Kidney epithelial cell (primary cell): ENCODE results near the gene KRT80. TPM values are rescaled to one million over a fixed set of nuclear protein-coding genes. Genes with fewer than 3 reads are reported as not detected.
A peak's percentile ranks its signal among the peaks of the same experiment; 100 is the strongest.

ENCODE experiments used
- DNase-seq: peaks from one replicate; pipeline ENCODE4 v3.0.0-alpha.2; 2010; ENCODE audit warnings: low read depth
- H3K27me3 ChIP-seq: 2 replicates; pipeline ENCODE4 v1.6.0; 2011; ENCODE audit warnings: low read length; ENCODE audit not compliant: control insufficient read depth, insufficient read depth
- H3K36me3 ChIP-seq: 2 replicates; pipeline ENCODE4 v1.5.1; 2011; ENCODE audit warnings: low read length; ENCODE audit not compliant: control insufficient read depth, insufficient read depth
- H3K4me3 ChIP-seq: 2 replicates; pipeline ENCODE4 v1.5.1; 2011; ENCODE audit warnings: low read depth, mild to moderate bottlenecking, control low read depth, low read length
- total RNA-seq: library from RNA; depleted of rRNA; stranded (reverse); fragments of >200 nt; gene quantifications from 2 replicates; pipeline ENCODE4 v1.2.3, GENCODE V29; 2015
- TF ChIP-seq, protein P1 (sequence below): IDR thresholded peaks from 2 replicates; pipeline ENCODE4 v1.5.1; 2011; ENCODE audit warnings: mild to moderate bottlenecking, moderate library complexity, low read length, control low read depth, inconsistent platforms; ENCODE audit not compliant: insufficient read depth, poor library complexity, severe bottlenecking

The KRT80 gene
- total RNA-seq, 1 donor from 2014 or later, result 19.4 TPM

DNA sequence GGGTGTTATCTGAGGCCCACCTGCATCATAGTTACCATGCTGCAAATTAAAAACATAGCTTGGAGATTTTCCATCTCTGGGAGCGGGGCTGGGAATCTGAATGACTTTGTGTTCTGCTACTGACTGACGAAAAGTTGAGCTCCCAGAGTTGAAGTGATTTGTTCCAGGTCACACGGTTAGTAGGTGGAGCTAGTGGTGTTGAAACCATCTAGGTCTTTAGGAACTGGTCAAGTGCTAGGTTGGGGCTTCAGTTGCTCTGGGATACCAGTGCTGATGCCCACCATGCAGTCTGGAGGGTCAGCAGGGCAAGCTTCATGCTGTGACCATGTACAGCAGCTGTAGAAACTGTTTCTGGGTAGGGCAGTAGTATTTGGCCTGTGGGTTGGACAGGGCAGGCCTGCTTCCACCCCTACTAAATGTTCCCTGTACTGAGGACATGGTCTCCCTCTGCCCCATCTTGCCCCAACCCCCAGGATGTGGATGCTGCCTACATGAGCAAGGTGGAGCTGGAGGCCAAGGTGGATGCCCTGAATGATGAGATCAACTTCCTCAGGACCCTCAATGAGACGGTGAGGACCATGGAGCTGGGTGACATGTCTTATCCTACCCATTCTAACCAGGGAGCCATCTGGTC is 46.5 kb upstream of the KRT80 start:
- TF ChIP-seq, protein P1, sequence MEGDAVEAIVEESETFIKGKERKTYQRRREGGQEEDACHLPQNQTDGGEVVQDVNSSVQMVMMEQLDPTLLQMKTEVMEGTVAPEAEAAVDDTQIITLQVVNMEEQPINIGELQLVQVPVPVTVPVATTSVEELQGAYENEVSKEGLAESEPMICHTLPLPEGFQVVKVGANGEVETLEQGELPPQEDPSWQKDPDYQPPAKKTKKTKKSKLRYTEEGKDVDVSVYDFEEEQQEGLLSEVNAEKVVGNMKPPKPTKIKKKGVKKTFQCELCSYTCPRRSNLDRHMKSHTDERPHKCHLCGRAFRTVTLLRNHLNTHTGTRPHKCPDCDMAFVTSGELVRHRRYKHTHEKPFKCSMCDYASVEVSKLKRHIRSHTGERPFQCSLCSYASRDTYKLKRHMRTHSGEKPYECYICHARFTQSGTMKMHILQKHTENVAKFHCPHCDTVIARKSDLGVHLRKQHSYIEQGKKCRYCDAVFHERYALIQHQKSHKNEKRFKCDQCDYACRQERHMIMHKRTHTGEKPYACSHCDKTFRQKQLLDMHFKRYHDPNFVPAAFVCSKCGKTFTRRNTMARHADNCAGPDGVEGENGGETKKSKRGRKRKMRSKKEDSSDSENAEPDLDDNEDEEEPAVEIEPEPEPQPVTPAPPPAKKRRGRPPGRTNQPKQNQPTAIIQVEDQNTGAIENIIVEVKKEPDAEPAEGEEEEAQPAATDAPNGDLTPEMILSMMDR, result no peak
- H3K36me3 ChIP-seq, result no peaks in the 10 kb centered on the region
- no peak for DNase-seq
- H3K4me3 ChIP-seq, result no peak overlapping the region
- peaks cover 4% of the 10 kb centered on the region for H3K27me3 ChIP-seq

DNA sequence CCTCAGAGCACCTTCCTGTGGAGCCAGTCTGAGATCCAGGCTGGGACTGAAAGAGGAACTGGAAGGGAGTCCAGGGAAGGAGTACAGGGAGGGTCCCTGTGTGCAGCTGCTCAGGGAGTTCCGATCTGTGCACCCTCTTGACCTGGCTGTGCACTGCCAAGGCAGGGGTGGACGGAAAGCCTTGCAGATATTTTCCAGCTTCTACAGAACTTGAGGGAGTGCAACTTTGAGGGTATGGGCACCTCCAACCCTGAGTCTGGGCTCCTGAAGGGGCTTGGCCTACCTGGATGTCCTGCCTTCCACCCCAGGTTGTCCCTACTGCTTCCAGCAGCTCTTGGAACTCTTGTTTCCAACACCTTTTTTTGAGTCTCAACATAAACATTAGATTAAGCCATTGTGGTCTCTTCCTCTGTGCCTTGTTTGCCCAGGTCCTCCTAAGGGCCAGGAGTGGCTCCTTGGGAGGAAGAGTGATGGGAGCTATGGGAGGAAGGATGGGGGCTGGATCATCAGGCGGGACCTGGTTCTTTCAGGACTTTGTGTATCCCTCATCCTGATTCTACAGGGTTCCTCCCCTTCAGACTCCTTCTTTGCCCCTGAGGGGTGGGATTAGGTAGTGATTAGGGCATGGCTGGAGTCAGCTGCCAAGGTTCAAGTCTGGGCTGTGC is 44.7 kb upstream of the KRT80 start:
- TF ChIP-seq, protein P1, result no peak
- no peaks in the 10 kb centered on the region for H3K36me3 ChIP-seq
- no peak for DNase-seq
- no peak overlapping the region for H3K4me3 ChIP-seq
- H3K27me3 ChIP-seq, result peaks cover 15% of the 10 kb centered on the region

DNA sequence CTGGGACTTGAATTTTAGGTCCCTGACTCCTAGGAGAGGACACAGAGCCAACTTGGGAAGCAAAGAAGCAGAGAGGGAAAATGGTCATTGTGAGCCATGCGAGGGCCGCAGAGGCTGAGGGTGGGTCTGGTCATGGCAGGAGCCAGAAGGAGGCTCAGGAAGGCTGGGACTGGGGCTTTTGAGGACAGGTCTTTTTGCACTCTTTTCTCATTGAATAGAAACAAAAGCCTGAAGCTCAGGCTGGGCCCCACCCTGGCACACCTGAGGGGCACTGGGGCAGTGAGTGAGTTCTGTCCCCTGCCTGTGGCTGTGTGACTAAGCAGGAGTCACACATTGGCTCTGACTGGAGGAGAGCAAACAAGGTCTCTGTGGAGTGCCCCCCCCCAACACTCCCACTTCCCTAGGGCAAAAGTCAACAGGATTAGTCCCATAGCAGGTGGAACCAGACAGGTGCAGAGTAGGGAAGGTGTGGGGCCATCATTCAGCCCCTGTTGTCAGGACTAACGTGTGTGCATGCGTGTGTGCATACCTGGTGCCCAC is 44.1 kb upstream of the KRT80 start:
- H3K27me3 ChIP-seq, result peaks cover 15% of the 10 kb centered on the region
- H3K36me3 ChIP-seq, result no peaks in the 10 kb centered on the region
- H3K4me3 ChIP-seq, result no peak overlapping the region
- DNase-seq, result no peak
- TF ChIP-seq, protein P1, result no peak

DNA sequence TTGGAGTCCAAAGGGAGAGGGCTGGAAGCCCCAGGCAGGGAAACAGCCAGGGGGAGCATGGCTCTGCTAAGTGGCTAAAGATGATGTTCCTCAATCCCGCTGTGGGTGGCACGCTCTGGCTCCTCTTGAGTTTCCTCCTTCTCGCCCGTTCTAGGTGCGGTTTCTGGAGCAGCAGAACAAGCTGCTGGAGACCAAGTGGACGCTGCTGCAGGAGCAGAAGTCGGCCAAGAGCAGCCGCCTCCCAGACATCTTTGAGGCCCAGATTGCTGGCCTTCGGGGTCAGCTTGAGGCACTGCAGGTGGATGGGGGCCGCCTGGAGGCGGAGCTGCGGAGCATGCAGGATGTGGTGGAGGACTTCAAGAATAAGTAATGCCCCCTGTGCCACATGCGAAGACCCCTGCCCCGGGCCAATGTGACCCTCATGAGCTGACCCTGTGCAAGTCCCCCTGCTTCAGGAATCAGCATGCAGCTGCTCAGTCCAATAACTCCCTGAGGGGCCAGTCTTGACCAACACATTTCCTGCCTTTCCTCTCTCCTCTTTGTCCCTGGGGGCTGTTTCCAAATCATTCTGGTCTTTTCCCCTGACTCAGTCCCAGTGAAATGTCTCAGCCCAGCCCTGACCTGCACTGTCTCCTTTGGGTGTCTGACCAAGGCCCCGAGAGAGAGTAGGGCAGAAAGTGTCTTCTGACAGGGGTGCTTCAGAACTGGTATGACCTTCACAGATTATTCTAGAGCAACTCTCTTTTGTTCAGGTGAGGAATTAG is 43.4 kb upstream of the KRT80 start:
- Histone ChIP-seq H3K36me3 (no peaks in the 10 kb centered on the region), H3K4me3 (peak overlapping the region; percentile 33)
- TF ChIP-seq, protein P1, result no peak

DNA sequence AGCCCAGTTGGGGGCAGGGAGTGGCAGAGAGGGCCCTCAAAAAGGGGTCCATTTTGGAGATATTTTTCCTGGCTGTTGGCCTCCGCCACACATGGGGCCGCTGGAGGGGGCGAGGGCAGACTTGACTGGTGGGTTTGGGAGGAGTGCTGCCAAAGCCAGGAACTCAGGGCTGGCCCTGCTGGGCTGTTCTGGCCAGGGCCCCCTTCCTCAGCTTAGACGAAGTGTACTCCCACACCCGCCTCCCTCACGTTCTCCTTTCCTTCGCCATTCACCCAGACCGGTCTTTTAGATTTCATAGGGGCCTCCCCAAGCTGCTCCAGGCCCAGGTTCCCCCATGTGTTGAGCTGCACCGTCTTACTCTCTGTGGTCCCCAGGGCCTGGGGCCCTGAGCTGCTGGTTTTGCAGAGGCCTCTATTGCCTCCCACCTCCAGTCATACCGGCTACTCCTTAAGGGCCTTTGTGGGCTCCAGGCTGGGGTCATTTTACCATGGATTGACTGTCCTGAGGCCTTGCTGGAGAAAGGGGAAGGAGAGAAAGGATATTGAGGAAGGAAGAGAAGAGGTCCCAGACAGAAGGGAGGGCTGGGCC is 42.5 kb upstream of the KRT80 start:
- no peak for DNase-seq
- Histone ChIP-seq H3K27me3 (peaks cover 15% of the 10 kb centered on the region), H3K4me3 (peak overlapping the region; percentile 33), H3K36me3 (no peaks in the 10 kb centered on the region)
- TF ChIP-seq, protein P1, result no peak

More for the DNA sequence above, 43.4 kb upstream of the KRT80 start:
- peaks cover 15% of the 10 kb centered on the region for H3K27me3 ChIP-seq
- DNase-seq, result no peak
